MV-4-11 (cell line): Measurements from ENCODE around the gene FAM240A.

Experiments
- DNase-seq: peaks from one replicate; lab custom pipeline; 2025; lab: John Stamatoyannopoulos, UW

FAM240A gene

GRCh38 chr3:46626039-46626438 lies 13.7 kb downstream of the FAM240A start:
- DNase-seq: no peak

GRCh38 chr3:46627078-46627477 lies 14.8 kb downstream of the FAM240A start:
- no peak for DNase-seq

GRCh38 chr3:46628901-46629369 lies 16.6 kb downstream of the FAM240A start:
- peak; percentile 81 for DNase-seq

- peak; percentile 75 for DNase-seq
Observed at GRCh38 chr3:46629551-46630517, 17.5 kb downstream of the FAM240A start.

GRCh38 chr3:46632792-46633191 lies 20.5 kb downstream of the FAM240A start:
- peak; percentile 38 for DNase-seq

GRCh38 chr3:46634856-46635255 lies 22.5 kb downstream of the FAM240A start:
- peak; percentile 66 for DNase-seq

GRCh38 chr3:46639221-46639620 lies 26.9 kb downstream of the FAM240A start:
- DNase-seq: no peak

GRCh38 chr3:46640927-46641326 lies 28.6 kb downstream of the FAM240A start:
- peak; percentile 5 for DNase-seq

- peak; percentile 40 for DNase-seq
Observed at GRCh38 chr3:46642971-46643370, 30.6 kb downstream of the FAM240A start.

GRCh38 chr3:46643701-46644100 lies 31.4 kb downstream of the FAM240A start:
- no peak for DNase-seq

GRCh38 chr3:46646700-46647099 lies 34.4 kb downstream of the FAM240A start:
- DNase-seq: no peak

- no peak for DNase-seq
Observed at GRCh38 chr3:46648096-46648495, 35.8 kb downstream of the FAM240A start.

GRCh38 chr3:46649436-46649835 lies 37.1 kb downstream of the FAM240A start:
- DNase-seq: no peak

GRCh38 chr3:46651084-46651483 lies 38.8 kb downstream of the FAM240A start:
- no peak for DNase-seq

- DNase-seq: no peak
Observed at GRCh38 chr3:46655271-46655670, 42.9 kb downstream of the FAM240A start.

- no peak for DNase-seq
Observed at GRCh38 chr3:46656778-46657556, 44.6 kb downstream of the FAM240A start.

- DNase-seq: no peak
Observed at GRCh38 chr3:46659285-46659684, 47.0 kb downstream of the FAM240A start.

GRCh38 chr3:46660003-46660402 lies 47.7 kb downstream of the FAM240A start:
- DNase-seq: no peak

- no peak for DNase-seq
Observed at GRCh38 chr3:46660543-46661523, 48.5 kb downstream of the FAM240A start.

GRCh38 chr3:46661776-46662766 lies 49.7 kb downstream of the FAM240A start:
- no peak for DNase-seq
